HepG2 (cell line): ENCODE data around the gene ST6GALNAC4. TPM values are rescaled to one million over a fixed set of nuclear protein-coding genes. Genes with fewer than 3 reads are reported as not detected.

Experiments
- AGO2 ChIP-seq: fragments of 200-400 bp; formaldehyde crosslinking; optimal IDR thresholded peaks from 2 replicates; pipeline ENCODE3; 2017; ENCODE audit warnings: mild to moderate bottlenecking, low read depth, low read length, moderate library complexity
- BCL6 ChIP-seq: IDR thresholded peaks from 2 replicates; pipeline ENCODE4 v1.6.1; 2016; ENCODE audit warnings: missing genetic modification reagents, missing compliant biosample characterization
- ELF1 ChIP-seq: sonication (generic); formaldehyde crosslinking; IDR thresholded peaks from 2 replicates; pipeline ENCODE4 v1.4.0; 2020; ENCODE audit warnings: missing genetic modification reagents
- GABPB1 ChIP-seq: IDR thresholded peaks from 2 replicates; pipeline ENCODE4 v1.6.1; 2016; ENCODE audit warnings: mild to moderate bottlenecking, missing genetic modification reagents, moderate library complexity, missing compliant biosample characterization
- NFYC ChIP-seq: IDR thresholded peaks from 2 replicates; pipeline ENCODE4 v1.6.1; 2016; ENCODE audit warnings: missing genetic modification reagents, missing compliant biosample characterization
- SMARCE1 ChIP-seq: fragments of 450-650 bp; IDR thresholded peaks from 2 replicates; pipeline ENCODE4 v1.6.1; 2017; ENCODE audit warnings: borderline replicate concordance
- SMC3 ChIP-seq: IDR thresholded peaks from 2 replicates; pipeline ENCODE4 v1.6.1; 2011; ENCODE audit warnings: low read length, improper control_type of control experiment
- SMYD3 ChIP-seq: sonication (generic); formaldehyde crosslinking; IDR thresholded peaks from 2 replicates; pipeline ENCODE4 v1.8.1; 2023; ENCODE audit warnings: mild to moderate bottlenecking, missing genetic modification reagents
- ZNF205 ChIP-seq: IDR thresholded peaks from 2 replicates; pipeline ENCODE4 v1.6.1; 2018; ENCODE audit warnings: missing biosample characterization, missing genetic modification reagents
- ZNF343 ChIP-seq: sonication (generic); formaldehyde crosslinking; IDR thresholded peaks from 2 replicates; pipeline ENCODE4 v1.4.0; 2020; ENCODE audit warnings: mild to moderate bottlenecking, missing genetic modification reagents
- ZNF709 ChIP-seq: sonication (generic); formaldehyde crosslinking; IDR thresholded peaks from 2 replicates; pipeline ENCODE4 v1.5.0; 2020; ENCODE audit warnings: mild to moderate bottlenecking, missing genetic modification reagents
- ZNF777 ChIP-seq: sonication (generic); formaldehyde crosslinking; IDR thresholded peaks from 2 replicates; pipeline ENCODE4 v1.4.0; 2020; ENCODE audit warnings: missing genetic modification reagents
- polyA plus RNA-seq, 8 experiments: library from polyadenylated mRNA; depleted of rRNA in 3 of 8; stranded (reverse) in 7 of 8; unstranded in 1 of 8; fragments of >200 nt; fragmentation: Illumina TruSeq in 4 of 8; extraction: Trizol in 4 of 8; gene quantifications; 2 replicates each; pipeline versions ENCODE4 v1.2.1 to v1.2.3, GENCODE V29; 2011 to 2016; ENCODE audit warnings: low read depth in 4 of 8, missing spikeins in 1 of 8, mixed read lengths in 1 of 8; ENCODE audit not compliant: insufficient read depth in 1 of 8
- total RNA-seq, 5 experiments: library from RNA; depleted of rRNA; stranded (reverse); fragments of >200 nt; fragmentation: Illumina TruSeq; extraction: Trizol; gene quantifications; 2 replicates each; pipeline ENCODE4 v1.2.3, GENCODE V29; 2016; ENCODE audit warnings: low read depth in 1 of 5
- TF ChIP-seq, protein P1 (sequence below): IDR thresholded peaks from 2 replicates; pipeline ENCODE4 v1.6.1; 2016
- TF ChIP-seq, protein P2 (sequence below): sonication (generic); formaldehyde crosslinking; IDR thresholded peaks from 2 replicates; pipeline ENCODE4 v1.9.0; 2021; ENCODE audit warnings: missing genetic modification reagents, borderline replicate concordance
- TF ChIP-seq, protein P3 (sequence below): sonication (generic); formaldehyde crosslinking; IDR thresholded peaks from 2 replicates; pipeline ENCODE4 v1.5.0; 2020; ENCODE audit warnings: missing genetic modification reagents
- TF ChIP-seq, protein P4 (sequence below): sonication (generic); formaldehyde crosslinking; IDR thresholded peaks from 2 replicates; pipeline ENCODE4 v1.4.0; 2020; ENCODE audit warnings: missing genetic modification reagents, borderline replicate concordance
- TF ChIP-seq, protein P5 (sequence below): sonication (generic); formaldehyde crosslinking; IDR thresholded peaks from 2 replicates; pipeline ENCODE4 v1.4.0; 2020; ENCODE audit warnings: missing genetic modification reagents

The ST6GALNAC4 gene
- total and polyA plus RNA-seq, 2 of the 13 experiments (the other 11 are each of a cell fraction or from before 2014, with no cell fraction given): 18.8 to 27.7 TPM

DNA sequence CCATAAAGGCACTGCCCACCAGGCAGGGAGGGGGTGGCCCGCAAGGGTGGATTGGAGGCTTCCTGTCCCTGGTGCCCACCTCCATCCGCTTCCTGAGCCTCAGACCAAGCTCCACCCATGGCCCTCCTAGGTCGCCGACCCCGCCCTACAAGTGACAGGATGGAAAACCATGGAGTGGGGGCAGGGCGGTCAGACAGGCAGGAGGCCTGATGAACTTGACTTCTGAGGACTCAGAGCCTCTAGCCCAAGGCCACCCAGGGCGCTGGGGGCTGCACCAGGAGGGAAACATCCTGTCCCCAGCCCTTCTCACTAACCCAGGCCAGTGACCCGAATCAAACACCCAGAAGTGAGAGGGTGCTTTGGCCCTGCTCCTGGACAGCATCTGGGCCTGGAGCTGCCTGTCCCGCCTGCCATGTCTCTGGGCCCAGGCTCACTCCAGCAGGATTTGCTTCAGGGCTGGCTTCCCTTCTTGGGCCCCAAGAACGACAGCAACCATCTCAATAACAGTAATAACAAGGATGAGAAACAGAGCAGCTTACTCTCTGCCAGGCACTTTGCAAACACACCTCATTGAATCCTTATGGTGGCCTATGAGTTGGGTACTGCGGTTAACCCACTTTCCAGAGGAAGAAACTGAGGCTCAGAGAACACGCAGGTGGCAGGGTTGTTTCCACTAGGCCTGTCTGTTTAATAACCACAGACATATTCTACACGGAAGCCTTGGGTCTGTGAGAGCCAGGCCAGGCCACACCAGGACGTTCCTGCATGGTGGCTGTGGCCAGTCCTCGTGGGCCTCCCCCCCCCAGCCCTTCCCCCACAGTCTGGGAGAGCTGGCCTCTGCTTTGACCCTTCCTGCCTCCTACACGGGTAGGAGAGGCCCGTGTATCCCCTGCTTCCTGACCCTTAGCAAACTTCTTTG is 13.0 kb downstream of the ST6GALNAC4 start (continued):
- TF ChIP-seq, protein P1, sequence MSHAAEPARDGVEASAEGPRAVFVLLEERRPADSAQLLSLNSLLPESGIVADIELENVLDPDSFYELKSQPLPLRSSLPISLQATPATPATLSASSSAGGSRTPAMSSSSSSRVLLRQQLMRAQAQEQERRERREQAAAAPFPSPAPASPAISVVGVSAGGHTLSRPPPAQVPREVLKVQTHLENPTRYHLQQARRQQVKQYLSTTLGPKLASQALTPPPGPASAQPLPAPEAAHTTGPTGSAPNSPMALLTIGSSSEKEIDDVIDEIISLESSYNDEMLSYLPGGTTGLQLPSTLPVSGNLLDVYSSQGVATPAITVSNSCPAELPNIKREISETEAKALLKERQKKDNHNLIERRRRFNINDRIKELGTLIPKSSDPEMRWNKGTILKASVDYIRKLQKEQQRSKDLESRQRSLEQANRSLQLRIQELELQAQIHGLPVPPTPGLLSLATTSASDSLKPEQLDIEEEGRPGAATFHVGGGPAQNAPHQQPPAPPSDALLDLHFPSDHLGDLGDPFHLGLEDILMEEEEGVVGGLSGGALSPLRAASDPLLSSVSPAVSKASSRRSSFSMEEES (CRISPR knock-in tag): no peak
- TF ChIP-seq ELF1 (peak; percentile 67), NFYC (no peak), SMYD3 (no peak), SMARCE1 (no peak), ZNF343 (CRISPR knock-in tag) (no peak), ZNF205 (0 out of 2 replicates have a peak, but pooled peaks have one; percentile 49), BCL6 (peak; percentile 90), ZNF709 (no peak), SMC3 (no peak), AGO2 (no peak), GABPB1 (peak; percentile 66), ZNF777 (CRISPR knock-in tag) (0 out of 2 replicates have a peak, but pooled peaks have one; percentile 36)
- TF ChIP-seq, protein P2, sequence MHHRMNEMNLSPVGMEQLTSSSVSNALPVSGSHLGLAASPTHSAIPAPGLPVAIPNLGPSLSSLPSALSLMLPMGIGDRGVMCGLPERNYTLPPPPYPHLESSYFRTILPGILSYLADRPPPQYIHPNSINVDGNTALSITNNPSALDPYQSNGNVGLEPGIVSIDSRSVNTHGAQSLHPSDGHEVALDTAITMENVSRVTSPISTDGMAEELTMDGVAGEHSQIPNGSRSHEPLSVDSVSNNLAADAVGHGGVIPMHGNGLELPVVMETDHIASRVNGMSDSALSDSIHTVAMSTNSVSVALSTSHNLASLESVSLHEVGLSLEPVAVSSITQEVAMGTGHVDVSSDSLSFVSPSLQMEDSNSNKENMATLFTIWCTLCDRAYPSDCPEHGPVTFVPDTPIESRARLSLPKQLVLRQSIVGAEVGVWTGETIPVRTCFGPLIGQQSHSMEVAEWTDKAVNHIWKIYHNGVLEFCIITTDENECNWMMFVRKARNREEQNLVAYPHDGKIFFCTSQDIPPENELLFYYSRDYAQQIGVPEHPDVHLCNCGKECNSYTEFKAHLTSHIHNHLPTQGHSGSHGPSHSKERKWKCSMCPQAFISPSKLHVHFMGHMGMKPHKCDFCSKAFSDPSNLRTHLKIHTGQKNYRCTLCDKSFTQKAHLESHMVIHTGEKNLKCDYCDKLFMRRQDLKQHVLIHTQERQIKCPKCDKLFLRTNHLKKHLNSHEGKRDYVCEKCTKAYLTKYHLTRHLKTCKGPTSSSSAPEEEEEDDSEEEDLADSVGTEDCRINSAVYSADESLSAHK: no peak
- TF ChIP-seq, protein P3, sequence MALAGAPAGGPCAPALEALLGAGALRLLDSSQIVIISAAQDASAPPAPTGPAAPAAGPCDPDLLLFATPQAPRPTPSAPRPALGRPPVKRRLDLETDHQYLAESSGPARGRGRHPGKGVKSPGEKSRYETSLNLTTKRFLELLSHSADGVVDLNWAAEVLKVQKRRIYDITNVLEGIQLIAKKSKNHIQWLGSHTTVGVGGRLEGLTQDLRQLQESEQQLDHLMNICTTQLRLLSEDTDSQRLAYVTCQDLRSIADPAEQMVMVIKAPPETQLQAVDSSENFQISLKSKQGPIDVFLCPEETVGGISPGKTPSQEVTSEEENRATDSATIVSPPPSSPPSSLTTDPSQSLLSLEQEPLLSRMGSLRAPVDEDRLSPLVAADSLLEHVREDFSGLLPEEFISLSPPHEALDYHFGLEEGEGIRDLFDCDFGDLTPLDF (CRISPR knock-in tag): no peak
- TF ChIP-seq, protein P4, sequence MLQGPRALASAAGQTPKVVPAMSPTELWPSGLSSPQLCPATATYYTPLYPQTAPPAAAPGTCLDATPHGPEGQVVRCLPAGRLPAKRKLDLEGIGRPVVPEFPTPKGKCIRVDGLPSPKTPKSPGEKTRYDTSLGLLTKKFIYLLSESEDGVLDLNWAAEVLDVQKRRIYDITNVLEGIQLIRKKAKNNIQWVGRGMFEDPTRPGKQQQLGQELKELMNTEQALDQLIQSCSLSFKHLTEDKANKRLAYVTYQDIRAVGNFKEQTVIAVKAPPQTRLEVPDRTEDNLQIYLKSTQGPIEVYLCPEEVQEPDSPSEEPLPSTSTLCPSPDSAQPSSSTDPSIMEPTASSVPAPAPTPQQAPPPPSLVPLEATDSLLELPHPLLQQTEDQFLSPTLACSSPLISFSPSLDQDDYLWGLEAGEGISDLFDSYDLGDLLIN: no peak; the same call in 1 of the 2 replicates
- TF ChIP-seq, protein P5, sequence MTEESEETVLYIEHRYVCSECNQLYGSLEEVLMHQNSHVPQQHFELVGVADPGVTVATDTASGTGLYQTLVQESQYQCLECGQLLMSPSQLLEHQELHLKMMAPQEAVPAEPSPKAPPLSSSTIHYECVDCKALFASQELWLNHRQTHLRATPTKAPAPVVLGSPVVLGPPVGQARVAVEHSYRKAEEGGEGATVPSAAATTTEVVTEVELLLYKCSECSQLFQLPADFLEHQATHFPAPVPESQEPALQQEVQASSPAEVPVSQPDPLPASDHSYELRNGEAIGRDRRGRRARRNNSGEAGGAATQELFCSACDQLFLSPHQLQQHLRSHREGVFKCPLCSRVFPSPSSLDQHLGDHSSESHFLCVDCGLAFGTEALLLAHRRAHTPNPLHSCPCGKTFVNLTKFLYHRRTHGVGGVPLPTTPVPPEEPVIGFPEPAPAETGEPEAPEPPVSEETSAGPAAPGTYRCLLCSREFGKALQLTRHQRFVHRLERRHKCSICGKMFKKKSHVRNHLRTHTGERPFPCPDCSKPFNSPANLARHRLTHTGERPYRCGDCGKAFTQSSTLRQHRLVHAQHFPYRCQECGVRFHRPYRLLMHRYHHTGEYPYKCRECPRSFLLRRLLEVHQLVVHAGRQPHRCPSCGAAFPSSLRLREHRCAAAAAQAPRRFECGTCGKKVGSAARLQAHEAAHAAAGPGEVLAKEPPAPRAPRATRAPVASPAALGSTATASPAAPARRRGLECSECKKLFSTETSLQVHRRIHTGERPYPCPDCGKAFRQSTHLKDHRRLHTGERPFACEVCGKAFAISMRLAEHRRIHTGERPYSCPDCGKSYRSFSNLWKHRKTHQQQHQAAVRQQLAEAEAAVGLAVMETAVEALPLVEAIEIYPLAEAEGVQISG (CRISPR knock-in tag): peak; percentile 65
